GM21717 (cell line): ENCODE results near the gene SNCAIP.
"Not testable (repeated sequence)": the region's sequence is repeated elsewhere in the genome, so short reads cannot be mapped to it uniquely, and the experiment has no call there.

Experiments
- ATAC-seq: cut with Tn5 transposase; IDR thresholded peaks from one replicate; pipeline ENCODE4 v1.9.1; 2021; ENCODE audit warnings: mild to moderate bottlenecking, moderate library complexity; ENCODE audit not compliant: unreplicated experiment

Gene SNCAIP

DNA sequence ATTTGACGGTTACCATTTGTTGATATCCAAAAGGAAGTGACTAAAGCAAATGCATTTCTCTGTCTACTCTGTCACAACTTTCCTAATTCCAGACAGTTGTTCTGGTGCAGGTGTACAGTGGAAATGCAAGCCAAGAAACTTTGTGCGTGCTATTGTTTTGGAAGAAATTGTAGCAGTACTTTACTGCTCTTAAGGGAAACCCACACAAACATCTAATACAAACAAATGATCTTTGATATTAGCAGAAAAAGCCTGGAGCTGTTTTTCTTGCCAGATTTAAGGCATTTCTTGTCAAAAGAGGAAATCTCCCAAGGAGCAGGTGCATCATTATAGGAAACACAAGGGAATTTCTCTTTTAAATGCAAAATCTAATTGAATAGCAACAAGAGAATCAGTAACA, 2.0 kb downstream of the SNCAIP start:
- no peak for ATAC-seq

DNA sequence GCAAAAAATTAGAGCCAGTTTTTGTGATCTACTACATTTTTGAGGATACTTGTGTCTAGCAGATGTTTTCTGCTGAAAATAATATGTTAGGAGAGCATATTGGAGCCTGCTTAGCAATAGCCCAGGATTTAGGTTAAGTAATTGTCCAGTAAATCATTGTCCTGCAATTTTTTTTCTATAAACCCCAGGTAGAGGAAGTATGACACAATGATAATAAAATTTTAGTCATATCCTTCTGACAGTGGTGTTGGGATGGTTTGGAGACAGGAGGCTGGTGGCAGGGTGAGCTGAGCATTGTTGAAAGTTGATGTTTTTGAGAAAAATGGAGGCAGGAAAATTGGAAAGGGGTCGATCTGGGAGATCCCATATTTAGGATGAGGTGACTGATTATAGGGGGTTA, 3.5 kb downstream of the SNCAIP start:
- ATAC-seq, result no peak

DNA sequence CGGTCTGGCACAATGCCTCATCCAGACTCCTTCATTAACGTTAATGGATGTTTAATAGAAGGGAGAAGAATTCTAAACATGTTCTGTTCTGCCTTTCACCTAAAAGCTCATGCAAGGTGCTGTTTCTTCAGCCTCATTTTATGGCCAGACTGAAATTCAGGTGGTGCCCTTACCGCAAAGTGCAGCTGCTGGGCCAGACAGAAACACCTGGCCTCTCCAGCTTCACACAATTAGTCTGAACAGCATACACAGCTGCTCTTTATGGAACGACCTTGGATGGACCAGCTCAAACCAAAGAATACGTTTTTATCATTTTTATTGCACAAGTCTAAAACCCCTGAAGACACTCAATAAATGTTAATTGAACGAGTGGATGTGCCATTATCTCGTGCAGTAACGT, 4.6 kb downstream of the SNCAIP start:
- ATAC-seq, result no peak

DNA sequence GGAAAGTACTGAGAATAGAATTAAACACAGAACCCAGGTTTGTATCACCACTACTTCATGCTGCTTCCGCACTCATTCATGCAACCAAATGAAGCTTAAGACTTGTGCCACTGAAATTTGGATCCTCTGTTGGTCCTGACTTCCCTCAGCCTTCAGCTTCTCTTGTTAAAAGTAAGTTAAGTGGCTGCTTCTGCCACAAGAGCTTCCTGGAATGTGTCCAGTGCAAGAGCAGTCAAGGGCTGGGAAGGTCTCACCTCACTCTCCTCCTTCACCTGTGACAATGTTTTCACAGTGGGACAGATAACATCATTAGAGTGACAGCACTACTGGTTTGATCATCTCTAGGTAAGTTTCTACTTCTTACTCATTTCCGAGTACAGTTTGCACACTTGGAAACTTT, 7.9 kb downstream of the SNCAIP start:
- ATAC-seq, result no peak

DNA sequence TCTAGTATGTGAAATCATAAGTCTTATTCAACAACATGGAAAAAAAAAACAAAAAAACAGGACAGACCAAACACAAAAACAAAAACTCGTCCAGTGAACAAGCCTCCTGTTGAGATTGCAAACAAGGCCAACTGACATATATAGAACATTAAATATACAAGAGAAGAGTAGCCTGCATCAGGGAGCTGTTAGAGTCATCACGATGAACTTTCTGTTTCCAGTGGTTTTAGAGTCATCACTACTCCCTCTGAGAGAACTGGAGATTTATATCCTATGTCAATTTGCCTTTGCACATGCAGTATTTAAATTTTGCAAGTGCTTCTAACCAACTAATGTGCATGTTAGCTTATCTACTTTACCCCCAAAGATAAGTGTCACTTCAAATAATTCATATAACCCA, 9.9 kb downstream of the SNCAIP start:
- ATAC-seq, result no peak

DNA sequence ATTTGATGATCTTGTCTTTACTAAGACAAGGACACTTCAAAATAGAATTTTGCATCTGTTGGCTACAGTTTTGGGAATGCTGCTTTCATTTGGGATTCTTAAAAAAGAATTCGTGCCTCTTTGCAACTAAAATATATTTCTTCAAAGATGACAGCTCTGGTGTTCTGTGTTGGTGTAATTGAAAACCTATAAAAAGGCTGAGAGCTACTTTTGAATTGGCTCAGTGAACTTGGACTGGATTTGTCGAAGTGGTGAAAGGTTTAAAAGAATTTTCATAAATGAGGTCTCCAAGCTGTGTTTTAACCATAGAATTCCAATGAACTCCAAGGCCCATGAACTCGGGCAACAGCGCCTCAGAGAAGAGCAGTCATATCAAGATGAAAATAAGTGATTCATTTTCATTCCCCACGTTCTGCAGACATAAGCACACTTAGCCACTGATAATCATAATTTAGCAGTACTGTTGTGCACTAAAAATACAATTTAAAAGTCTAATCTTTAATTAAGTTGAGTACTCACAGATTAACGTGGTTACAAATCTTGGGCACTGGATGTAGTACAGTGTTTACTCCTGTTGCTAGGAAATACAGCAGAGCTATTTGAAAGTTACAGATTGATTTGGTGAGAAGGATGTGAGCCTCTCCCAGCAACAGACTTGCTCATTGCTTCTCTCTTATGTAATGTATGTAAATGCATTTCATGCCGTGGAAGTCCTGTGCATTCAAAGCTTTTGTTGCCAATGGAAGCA, 10.9 kb downstream of the SNCAIP start:
- ATAC-seq, result no peak

DNA sequence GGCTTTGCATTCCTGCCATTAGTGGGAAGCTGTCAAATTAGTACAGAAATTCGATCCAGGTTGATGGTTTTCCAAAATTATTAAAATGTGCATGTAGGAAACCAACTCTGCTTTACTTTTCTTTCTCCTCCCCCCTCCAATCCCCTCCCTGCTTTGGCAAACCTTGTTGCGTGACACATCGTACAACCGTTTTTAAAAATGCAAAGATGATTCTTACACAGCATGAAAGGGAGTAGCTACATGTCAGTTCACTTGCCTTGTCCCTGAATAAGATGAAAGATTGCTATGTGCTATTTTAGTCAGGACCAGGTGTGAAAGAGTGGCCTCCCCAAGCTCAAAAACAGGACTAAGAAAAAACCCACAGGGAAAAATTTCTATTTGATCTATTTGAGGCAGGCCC, 11.7 kb downstream of the SNCAIP start:
- no peak for ATAC-seq

DNA sequence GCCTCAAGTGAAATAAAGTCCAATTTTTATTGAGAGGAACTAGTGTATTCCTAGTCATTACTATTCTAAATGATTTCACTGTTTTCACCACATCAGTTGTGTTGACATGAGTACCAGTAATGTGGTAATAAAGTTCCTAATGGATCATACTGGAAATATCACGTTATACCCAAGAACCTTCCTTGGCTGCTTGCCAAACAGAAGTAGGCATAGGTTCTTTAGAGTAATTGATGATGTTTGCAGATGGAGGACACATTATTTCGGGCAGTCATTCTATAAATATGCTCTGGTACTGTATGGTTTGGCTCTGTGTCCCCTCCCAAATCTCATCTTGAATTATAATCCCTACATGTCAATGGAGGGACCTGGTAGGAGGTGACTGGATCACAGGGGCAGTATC, 15.1 kb downstream of the SNCAIP start:
- ATAC-seq, result no peak

DNA sequence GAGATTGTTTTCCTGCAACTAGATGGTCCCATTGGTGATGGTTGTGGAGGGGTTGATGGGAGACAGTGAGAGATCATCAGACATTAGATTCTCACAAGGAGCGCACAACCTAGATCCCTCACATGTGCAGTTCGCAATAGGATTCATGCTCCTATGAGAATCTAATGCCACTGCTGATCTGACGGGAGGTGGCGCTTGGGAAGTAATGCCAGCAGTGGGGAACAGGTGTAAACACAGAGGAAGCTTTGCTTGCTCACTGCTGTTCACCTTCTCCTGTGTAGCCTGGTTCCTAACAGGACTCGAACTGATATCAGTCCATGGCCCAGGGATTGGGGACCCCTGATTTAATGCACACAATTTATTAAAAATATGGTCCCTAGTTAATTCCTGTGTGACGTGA, 18.8 kb downstream of the SNCAIP start:
- no peak for ATAC-seq

DNA sequence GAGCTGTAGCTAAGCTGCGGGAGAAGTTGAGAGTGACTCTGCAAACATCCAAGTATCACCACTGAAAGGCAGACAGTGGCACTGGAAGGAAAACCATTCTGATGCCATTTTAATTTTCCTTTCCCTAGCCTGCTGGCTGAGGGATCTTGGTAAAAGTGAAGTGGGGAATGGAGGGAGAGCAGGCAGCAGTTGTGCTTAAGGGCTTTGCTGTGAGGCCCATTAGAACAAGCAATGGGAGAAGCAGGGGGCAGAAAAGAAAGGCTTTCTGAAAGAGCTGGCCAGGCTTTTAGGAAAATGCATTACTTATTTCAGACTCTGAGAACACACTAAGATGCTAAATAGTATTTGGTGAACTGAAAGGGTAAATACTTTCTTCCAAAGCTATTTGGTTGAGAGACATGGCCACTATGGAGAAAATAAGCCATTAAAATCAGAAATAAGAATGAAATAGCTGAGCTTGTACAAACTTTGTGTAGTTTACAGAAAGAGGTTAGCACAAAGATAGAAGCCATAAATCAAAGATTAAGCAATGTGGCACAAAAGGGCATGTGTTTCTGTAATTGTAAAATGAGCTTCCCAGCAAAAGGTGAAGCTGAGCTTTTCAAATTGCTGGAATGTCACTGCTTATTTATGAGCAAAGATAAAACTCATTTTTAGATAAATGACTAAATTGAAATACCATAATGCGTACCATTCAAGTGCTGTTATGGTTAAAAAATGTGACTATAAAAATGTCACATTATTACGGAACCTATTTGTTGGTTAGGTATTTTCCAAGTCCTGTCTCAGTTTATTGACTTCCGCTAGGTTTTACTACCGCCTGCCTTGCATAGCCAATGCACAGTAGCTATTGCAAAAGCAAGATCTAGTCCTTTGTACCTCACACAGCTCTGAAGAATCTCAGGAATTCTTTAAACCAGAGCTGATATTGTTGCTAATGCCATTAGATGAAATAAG, 20.8 kb downstream of the SNCAIP start:
- no peak for ATAC-seq

DNA sequence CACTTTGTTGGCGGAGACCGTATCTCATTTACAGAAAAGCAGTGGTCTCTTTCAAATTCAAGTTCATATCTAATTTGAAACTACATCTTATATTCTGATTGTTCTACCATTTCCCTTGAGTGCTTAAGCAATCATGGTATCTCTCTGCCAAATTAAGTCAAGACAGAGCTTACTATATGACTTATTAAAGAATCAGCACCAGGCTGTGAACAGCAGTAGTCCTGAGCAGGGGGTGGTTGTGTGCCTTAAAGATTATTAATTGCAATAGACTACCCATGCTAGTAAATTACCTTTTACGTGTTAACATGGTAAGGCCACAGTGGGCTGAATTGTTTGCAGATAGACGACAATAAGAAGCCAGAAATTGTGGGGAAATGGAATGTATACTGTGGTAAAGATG, 21.5 kb downstream of the SNCAIP start:
- no peak for ATAC-seq

DNA sequence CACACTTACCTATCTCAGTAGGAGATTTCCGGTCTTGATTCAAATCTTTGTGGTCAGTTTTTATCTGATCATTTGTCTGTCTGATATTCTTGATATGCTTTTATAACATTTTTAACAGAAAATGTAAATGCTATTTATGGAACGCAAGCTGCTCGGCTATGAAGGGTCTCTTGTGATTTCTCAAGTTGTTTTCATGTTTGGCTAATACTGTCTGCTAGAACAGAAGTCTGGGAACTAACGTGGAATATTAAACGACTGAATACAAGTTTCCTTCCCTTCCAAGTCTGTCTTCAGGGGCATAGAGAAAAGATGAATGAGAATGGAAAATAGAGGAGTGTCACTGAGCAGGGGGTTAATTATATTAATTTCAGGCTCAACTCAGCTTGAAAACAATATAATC, 27.6 kb downstream of the SNCAIP start:
- no peak for ATAC-seq

DNA sequence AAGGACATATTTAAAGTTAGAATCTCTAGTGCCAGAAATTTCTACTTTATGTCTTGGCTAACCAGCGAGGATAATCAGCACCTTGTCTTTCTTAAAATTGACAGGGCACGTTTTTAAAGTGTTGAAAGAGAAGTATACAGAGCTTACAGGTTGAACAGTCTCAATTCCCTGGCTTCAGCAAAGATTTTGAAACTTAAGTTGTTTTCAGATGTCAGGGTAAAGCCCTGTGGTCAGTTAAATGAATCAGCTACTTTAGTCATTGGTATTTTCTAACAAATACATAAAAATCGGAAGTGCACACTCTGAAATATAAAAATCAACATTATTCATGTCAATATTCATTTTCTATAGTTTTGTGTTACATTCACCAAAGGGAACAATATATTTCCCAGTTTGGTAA, 29.1 kb downstream of the SNCAIP start:
- no peak for ATAC-seq

DNA sequence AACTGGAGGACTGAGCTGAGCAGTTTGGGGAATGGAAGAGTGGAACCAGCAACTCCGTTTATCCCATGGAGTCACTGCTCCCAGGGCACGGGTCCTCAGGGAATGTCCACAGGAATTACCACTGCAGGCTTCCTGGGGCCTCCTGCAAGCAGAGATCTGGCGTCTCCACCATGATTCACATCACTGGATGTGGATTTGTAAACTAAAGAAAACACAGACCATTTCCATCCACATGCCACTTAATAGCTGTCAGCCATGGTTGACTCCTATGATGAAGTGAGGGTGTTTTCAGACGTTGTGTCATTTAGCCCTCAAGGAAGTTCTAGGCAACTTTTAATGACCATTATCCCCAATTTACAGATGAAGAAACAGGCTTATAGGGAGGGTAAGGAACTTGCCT, 30.2 kb downstream of the SNCAIP start:
- no peak for ATAC-seq

DNA sequence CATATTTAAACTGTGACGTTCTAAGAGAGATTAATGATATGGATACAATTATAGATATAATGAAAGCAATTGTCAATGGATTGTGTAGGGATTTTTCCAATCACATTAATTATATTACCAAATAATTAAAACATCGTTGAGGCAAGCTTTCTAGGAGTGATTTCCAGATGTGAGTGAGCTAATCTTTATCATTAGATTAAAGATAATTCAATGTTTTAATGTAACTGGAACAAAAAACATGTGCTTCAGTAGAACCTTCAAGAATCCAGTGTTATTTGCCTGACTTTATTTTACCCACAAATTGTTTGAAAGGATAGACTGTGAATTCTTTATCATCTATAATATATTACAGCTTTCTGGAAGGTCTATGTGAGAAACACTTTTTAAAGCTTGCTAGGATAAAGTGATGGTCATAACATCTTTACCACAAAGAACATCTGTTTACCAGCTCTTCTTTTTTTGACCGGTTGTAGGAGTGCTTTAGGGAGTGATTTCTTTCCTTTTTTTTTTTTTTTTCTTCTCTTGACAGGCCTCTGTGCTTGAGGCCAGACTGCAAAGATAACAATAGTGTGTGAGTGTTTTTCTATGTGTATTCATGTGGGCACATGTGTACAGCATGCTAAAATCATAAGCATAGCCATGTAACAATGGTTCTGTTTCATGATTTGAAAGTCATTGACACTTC, 35.0 kb downstream of the SNCAIP start:
- ATAC-seq, result no peak

DNA sequence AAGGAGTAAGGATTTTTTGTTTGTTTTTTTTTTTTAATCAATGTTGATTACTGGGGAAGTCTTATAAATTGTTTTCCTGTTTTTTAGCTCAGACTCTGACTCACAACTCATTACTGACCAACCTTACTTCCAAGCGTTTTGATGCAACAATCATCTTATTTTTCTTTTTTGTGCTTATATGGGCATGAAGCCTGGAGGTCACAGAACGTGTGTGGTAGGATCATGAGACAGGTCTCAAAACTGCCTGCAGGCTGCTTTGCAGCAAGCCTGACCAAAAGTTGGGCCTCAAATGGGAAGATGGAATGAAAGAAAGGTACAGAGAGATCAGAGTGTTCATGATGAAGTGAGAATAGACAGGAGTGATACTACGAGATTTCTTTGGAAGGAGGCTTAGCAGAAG, 38.5 kb downstream of the SNCAIP start:
- ATAC-seq, result no peak

DNA sequence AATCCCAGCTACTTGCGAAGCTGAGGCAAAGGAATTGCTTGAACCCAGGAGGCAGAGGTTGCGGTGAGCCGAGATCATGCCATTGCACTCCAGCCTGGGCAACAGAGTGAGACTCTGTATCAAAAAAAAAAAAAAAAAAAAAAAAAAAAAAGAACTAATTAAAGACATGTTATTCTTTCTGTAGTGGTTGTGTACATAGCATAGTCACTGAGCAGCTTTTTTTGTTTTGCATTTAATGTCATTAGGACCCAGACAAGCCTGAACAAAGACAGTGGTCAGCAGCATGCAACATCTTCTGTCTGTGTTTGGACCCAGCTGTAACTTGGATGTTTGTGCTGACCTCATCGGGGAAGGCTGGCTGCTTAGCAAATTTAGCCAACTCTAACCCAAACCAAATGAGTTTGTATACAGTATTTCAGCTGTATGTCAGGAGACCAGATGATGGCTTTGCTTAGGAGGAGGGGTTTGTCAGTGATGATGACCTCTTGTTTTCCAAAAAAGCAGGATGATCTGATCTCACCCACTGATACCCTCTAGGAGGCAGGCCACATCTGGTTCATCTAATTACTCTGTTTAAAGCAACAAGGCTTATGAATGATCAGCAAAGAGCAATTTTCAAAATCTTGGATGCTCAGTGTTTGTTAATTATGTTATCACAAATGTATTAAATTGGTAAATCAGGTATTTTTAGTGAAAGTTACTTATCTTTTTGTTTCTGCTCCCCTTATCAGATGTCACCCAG, 39.5 kb downstream of the SNCAIP start:
- ATAC-seq, result no peak

DNA sequence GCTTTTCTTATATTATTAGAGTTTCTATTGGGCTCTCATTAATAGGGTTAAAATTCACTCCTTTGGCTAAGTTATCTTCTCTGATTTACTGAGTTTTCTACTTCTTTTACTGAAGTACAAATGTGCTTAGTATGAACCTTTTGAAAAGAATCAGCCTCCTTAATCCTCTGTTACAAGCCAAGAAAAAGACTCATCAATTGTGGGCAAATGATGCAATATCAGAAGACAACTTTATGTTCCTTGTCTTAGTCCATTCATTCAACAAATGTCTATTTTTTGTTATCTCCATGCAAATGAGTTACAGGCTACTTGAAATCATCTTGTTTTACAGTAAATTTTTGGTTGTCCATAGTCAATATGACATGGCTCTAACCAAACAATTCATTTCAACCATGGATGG, 40.3 kb downstream of the SNCAIP start:
- no peak for ATAC-seq

DNA sequence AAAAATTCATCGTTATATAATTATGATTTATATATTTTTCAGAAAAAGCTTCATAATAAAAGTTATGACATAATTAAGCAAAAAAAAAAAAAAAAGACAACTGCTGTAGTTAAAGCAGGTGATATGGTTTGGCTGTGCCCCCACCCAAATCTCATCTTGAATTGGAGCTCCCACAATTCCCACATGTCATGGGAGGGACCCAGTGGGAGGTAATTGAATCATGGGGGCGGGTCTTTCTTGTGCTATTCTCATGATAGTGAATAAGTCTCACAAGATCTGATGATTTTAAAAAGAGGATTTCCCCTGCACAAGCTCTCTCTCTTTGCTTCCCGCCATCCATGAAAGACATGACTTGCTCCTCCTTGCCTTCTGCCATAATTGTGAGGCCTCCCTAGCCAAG, 41.3 kb downstream of the SNCAIP start:
- not testable (repeated sequence) for ATAC-seq

DNA sequence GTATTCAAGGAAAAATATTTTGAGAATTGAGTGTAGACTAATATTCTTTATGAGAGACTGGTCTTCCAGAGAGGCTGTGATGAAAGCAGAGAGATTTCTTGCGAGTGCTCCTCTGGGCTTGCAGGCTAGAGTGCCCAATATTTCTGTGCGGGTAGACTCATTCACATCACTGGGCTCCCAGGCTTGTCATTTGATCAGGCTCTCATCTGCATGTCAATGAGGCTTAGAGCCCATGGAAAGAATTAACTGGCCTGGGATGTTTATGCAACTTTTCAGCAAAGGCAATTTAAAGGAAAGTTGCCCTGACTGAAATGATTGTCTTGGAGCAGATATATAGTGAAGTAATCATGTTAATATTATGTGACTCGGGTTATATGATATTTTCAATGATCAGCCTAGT, 42.3 kb downstream of the SNCAIP start:
- ATAC-seq, result no peak

DNA sequence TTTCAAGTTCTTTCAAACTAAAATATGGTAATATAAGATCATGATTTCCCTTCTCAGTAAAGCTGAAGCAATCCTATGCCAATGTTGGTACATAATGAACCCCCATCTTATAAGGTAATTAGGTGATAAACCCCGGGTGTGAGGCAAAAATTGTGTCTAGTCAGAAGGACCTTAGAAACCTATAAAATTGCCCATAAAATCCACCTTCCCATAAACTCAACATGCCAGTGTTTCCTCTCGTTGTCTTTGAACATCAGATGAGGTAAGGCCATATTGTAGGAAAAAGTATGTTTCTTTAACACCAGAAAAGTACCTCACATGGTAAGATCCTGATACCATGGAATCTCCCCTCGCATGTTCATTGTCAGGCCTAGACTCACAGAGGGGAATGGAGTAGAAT, 43.3 kb downstream of the SNCAIP start:
- ATAC-seq, result no peak
